Activated CD8-positive, alpha-beta memory T cell treated with anti-CD3 and anti-CD28 coated beads, Interleukin-2, amount 50 U/mL, for 4 hours (primary cell): ENCODE data around the gene WFS1.

Source experiments
- DNase-seq: peaks from one replicate; pipeline ENCODE4 v3.0.0-alpha.2; 2020

The WFS1 gene

DNA sequence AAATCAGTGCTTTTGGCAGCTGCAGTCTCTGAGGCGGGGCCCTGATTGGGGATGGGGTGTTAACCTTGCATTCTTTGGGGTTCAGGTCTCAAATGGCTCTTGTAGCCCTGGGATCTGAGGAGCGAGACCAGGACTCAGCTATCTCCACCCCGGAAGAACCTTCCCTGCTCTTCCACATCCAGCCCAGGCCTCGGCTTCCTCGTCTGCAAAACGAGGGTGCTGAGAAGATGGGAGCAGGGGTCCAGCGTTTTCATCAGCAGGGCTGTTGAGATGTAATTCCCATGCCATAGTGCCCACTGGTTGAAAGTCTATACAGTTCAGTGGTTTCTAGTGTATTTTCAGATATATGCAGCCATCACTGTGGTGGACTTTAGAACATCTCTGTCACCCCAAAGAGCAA, 34.6 kb upstream of the WFS1 start:
- no peak for DNase-seq

GRCh38 chr4:6235901-6236640, 33.6 kb upstream of the WFS1 start:
- no peak for DNase-seq

- DNase-seq, result no peak
Observed at GRCh38 chr4:6236816-6237390, 32.7 kb upstream of the WFS1 start.

DNA sequence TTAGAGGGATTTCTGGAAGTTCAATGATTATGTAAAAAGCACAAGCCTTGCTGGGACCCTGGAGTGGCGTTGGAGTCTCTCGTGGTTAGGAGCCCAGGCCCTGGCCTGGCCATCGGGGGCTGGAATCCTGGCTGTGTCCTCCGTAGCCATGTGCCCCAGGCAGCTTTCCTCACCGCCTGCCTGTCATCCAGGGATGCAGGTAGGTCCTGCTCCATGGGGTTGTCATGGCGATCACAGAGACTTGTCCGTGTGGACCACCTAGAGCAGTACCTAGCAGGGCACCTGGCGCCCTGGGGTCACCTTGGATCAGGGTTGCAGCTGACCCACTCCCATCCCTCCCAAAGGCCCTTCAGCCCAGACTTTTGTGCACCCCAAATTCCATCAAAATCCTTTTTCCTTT, 30.2 kb upstream of the WFS1 start:
- DNase-seq, result no peak

GRCh38 chr4:6239968-6240367, 29.7 kb upstream of the WFS1 start:
- no peak for DNase-seq

DNA sequence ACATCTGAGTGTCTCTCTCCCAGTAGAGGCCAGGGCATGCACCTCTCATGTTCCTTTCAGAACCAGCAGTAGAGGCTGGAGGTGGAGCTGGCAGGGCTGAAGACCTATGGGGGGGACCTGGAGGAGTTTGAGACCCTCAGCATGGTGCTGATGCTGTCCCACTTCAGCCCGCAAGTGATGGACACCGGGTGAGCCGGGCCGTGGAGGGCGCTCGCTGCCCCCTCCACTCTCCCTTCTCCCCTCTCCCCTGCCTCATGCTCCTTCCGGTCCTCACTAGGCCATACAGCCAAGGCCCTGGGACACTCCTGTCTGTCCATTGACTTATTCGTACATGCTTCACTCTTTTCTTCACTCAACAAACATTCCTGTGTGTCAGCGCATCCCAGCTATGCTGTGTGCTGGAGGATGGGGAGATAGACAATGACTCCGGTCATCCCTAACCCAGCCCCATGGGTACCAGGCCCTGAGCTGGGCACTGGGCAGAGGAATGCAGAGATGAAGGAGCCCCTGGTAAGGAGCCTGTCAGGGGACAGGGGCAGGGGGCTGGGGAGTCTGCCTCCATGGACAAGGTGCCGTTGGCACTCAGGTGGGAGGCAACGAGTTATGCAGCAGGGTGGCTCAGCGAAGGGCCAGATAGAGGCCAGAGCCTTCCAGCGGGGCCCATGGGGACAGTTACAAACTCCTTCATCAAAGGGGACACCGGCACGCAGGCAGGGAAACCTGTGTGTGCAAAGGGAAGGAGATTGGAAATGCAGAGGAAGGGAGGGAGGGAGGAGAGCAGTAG, 28.4 kb upstream of the WFS1 start:
- no peak for DNase-seq

GRCh38 chr4:6242271-6243029, 27.2 kb upstream of the WFS1 start:
- DNase-seq, result no peak

GRCh38 chr4:6245246-6246169, 24.1 kb upstream of the WFS1 start:
- DNase-seq, result no peak

DNA sequence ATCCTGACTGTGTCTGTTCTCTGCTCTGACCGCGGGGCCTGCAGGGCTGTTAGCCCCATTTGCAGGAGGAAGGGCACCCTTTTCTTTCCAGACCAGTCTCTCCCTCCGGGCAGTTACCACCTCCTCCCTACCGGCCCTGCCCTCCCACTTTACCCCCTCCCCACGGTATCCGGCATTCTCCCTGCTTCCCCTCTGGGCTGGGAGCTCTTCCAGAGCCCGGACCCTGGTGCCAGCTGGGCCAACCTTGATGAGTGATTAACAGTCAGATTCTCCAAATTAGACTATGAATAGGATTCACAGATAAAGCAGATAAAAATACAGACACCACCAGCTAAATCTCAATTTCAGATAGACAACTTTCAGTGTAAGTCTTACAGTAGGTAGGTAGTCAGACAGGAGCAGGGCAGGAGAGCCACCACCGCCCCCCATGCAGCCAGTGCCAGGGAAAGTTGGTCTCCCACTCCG, 23.4 kb upstream of the WFS1 start:
- no peak for DNase-seq

GRCh38 chr4:6248394-6248793, 21.3 kb upstream of the WFS1 start:
- no peak for DNase-seq

DNA sequence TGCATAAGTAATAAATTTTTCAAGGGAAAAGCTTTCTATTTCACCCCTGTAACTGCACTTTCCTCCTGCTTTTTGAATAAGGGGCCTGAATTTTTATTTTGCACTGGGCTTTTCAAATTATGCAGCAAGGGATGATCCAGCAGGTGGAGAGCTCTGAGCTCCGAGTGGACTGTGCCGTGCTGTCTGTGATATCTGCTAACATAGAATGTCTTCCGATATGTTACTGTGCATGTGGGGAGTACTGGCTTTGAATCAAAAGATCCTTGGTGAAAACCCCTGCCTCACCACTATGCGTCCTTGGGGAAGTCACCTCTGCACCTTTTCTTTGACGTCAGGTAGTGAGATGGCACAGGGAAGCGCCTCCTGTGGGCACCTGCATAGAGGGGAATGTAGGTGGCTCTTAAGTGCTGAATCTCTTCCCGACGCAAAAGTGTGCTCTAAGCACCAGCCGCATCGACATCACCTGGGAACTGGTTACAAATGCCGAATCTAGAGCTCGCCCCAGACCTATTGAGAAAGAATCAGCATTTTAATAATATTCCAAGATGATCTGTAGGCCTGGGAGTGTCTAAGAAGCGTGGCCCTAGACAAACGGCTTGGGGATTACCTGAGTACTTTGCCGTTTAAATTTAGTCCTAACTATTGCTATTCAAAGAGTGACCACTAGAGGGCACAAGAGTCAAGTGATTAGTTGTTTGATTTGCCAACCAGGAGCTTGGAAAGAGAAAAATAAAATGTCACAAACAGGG, 19.2 kb upstream of the WFS1 start:
- no peak for DNase-seq

- no peak for DNase-seq
Observed at GRCh38 chr4:6250984-6251295, 18.7 kb upstream of the WFS1 start.

DNA sequence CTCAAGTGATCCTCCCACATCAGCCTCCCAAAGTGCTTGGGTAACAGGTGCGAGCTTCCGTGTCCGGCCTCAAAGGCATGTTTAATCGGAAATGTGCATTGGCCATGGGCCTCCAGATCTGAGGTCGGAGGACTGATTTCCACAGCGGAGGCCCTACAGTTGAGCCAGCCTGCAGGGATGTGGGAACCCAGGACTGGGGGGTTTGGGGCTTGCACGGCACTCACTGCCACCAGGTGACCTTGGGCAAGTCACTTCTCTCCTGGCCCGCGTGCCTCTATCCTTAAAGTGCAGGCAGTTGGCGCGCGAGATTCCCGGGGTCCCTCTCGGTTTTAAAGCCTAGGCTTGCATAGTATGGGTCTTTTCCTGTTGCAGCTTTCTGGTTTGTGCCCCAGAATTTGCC, 18.3 kb upstream of the WFS1 start:
- no peak for DNase-seq

DNA sequence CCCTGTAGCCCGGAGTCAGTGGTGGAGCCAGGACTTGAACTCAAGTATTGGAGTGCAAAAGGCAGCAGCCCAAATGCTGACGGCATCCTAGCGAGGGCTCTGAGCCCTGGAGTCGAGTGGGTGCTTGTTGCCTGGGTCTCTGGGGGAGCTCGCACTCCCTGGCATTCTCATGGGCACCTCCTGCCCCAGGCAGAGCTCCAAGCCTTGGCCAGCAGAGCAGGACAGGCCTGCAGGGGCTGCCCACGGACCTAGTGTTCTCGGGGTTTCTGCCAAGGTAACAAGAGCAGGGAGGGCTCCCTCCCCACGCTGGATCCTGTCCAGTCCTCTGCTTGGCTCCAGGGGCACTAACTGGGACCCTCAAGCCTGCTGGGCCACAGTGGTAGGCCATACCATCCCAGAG, 17.6 kb upstream of the WFS1 start:
- DNase-seq, result no peak

DNA sequence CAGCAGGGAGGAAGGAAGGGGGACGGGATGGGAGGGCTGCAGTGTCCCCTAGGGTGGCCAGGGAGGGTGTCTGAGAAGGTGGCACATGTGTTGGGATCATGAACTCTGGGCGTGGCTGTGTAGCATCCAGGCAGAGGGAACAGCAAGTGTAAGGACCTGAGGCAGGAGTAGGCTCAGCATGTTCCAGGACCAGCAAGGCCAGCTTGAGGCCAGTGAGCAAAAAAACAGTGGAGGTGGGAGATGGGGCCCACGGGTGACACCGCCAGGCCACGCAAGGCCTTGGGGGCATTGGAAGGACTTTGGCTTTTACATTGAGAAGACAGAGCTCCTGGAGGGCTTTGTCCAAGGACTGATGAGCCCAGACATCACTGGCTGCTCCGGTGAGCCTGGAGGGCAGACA, 16.5 kb upstream of the WFS1 start:
- DNase-seq, result no peak

GRCh38 chr4:6253961-6254360, 15.7 kb upstream of the WFS1 start:
- DNase-seq, result no peak

DNA sequence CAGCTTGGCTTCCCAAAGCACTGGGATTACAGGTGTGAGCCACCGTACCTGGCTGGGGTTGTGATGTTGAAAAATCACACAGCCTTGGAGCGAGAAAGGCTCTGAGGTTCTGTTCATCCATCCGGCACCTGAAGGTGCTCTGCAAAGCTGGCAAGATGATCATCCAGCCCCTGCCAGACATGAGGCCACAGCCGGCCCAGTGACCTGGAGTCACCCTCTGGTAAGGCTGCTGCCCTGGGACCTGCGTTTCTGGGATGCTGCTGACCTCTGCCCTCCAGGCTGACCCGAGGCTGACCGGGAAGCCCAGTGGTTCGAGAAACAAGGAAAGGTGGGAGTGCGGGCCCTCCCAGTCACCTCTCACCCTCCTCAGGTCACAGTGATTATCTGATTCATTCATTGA, 13.5 kb upstream of the WFS1 start:
- DNase-seq, result no peak

GRCh38 chr4:6257247-6258025, 12.2 kb upstream of the WFS1 start:
- DNase-seq, result no peak

- DNase-seq, result no peak
Observed at GRCh38 chr4:6258026-6258360, 11.7 kb upstream of the WFS1 start.

DNA sequence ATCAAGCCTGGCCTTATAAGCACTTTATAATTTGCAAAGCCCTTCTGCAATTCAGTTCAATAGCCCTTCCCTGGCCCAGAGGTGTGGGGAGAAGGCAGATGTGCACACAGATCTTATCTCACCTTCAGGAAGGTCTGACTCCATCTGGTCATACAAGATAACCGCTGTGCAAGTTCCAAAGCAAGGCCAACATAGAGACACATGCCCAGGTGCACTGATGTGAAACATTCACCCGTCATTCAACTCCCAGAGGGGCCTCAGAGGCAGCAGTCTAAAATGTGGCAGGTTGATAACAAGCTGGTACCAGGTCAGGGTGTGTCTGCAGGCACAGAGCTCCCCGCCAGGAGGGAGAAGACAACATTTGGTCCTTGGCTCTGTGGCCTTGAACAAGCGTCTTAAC, 10.9 kb upstream of the WFS1 start:
- DNase-seq, result no peak

GRCh38 chr4:6259886-6260285, 9.8 kb upstream of the WFS1 start:
- no peak for DNase-seq
